NCI-H2227 treated with DMSO at 0.1 percent for 48 hours (cell line): ENCODE data around the gene NAA25.
"Not testable (repeated sequence)": the region's sequence is repeated elsewhere in the genome, so short reads cannot be mapped to it uniquely, and the experiment has no call there.

Experiments
- DNase-seq: peaks from one replicate; lab custom pipeline; 2025; lab: John Stamatoyannopoulos, UW

The NAA25 gene

GRCh38 chr12:112116232-112117060 is 7.9 kb upstream of the NAA25 start:
- peak; percentile 88 for DNase-seq

GRCh38 chr12:112115259-112116045 is 6.9 kb upstream of the NAA25 start:
- DNase-seq, result no peak

- DNase-seq, result no peak
Measured at GRCh38 chr12:112112409-112113133, 4.0 kb upstream of the NAA25 start.

- DNase-seq, result no peak
Measured at GRCh38 chr12:112111931-112112330, 3.3 kb upstream of the NAA25 start.

DNA sequence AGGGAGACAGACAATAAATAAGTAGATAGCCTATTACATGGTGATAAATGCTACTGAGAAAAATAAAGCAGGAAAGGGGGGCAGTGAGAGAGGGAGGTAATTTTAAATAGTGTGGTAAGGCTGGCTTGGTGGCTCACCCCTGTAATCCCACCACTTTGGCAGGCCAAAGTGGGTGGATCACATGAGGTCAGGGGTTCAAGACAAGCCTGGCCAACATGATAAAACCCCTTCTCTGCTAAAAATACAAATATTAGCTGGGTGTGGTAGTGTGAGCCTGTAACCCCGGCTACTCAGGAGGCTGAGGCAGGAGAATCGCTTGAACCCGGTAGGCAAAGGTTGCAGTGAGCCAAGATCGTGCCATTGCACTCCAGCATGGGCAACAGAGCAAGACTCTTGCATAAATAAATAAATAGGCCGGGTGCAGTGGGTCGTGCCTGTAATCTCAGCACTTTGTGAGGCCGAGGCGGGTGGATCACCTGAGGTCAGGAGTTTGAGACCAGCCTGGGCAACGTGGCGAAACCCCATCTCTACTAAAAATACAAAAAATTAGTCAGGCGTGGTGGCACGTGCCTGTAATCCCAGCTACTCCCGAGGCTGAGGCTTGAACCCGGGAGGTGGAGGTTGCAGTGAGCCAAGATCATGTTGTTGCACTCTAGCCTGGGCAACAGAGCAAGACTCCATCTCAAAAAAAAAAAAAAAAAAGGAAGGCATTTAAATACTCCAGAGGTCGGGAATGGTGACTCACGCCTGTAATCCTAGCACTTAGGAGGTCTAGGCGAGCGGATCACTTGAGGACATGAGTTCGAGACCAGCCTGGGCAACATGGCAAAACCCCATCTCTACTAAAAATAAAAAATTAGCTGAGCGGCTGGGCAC is 2.4 kb upstream of the NAA25 start:
- not testable (repeated sequence) for DNase-seq

DNA sequence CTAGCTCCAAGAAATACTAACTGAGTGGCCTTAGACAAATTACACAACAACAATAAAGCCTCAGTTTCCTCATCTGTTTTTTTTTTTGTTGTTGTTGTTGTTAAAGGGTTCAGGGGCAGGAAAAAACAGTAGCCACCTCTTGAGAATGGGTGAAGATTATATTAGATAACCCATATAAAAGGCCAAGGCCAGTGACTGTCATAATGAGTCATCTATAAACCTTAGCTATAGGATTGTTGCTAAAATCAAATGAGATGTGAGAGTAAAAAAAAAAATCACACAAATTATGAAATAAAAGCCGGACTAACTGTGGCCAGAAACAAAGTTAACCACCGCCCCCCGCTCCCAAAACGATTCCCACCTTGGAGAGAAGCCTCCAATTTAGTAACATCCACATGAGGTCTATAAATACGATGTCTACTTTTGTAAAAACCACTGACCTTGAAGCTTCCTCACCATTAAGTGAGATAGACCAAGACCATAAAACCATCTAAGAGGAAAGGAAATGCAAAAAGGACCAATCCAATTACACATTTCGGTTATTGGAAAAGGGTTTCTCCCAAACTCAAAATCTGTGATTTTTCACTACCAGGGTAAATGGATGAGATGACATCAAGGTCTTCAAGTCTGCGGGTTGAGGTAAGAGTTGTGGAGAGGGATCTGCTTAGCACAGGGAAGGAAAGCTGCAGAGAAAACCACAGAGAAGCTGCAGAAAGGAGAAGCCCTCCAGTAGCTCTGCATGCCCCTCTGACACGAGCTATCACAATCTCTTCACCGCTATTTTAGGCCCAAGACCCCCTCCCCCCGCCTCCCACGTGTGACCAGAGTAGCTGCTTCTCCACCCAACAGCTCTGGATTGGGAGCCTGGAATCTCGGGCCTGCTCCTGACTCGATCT is 1.0 kb downstream of the NAA25 start:
- DNase-seq, result no peak

DNA sequence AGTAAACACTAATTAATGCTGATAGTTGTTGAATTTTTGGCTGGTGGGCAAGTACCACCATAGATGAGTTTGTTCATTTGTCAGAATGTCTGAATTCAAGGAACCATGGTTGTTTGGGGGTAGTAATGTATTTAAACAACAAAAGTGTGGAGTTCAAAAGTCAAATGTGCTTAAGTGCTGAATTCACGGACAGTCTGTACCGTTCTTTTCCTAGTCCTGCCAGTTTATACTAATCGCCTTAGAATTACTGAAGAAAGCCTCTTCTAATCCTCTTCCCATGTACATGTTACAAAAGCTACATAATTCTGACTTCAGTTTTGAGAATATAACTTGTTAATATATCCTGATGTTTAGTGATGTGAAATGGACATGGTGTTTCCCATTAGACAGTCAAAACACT is 2.7 kb downstream of the NAA25 start:
- DNase-seq, result no peak

GRCh38 chr12:112103758-112104503 is 4.7 kb downstream of the NAA25 start:
- no peak for DNase-seq

DNA sequence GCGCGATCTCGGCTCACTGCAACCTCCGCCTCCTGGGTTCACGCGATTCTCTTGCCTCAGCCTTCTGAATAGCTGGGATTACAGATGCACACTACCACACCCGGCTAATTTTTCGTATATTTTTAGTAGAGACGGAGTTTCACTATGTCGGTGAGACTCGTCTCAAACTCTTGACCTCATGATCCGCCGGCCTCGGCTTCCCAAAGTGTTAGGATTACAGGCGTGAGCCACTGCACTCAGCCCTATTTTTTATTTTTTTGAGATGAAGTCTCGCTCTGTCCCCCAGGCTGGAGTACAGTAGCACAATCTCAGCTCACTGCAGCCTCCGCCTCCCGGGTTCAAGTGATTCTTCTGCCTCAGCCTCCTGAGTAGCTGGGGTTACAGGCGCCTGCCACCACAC is 5.8 kb downstream of the NAA25 start:
- DNase-seq, result not testable (repeated sequence)

DNA sequence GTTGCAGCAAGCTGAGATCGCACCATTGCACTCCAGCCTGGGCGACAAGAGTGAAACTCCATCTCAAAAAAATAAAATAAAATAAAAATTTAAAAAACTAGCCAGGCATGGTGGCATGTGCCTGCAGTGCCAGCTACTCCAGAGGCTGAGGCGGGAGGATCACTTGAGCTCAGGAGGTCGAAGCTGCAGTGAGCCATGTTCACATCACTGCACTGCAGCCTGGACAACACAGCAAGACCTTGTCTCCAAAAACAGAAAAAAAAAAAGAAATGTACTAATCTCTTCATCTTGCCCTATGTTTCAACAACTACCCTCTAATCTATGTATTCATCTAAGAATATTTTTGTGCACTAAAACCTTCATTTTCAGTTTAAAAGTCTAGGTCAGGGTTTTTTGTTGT is 6.5 kb downstream of the NAA25 start:
- no peak for DNase-seq

GRCh38 chr12:112100500-112100899 is 8.1 kb downstream of the NAA25 start:
- DNase-seq, result not testable (repeated sequence)

DNA sequence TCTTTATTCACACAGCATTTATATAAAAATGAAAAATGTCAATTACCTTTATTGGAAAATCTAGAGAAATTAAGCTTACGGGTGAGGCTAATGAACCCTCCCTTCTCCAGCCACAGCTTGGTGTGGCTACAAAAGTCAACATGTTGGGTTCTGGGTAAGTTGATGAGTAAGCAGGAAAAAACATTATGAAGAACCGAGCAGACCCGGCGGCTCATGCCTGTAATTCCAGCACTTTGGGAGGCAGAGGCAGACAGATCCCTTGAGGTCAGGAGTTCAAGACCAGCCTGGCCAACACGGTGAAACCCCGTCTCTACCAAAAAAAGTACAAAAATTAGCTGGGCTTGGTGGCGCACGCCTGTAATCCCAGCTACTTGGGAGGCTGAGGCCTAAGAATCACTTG is 10.9 kb downstream of the NAA25 start:
- no peak for DNase-seq

DNA sequence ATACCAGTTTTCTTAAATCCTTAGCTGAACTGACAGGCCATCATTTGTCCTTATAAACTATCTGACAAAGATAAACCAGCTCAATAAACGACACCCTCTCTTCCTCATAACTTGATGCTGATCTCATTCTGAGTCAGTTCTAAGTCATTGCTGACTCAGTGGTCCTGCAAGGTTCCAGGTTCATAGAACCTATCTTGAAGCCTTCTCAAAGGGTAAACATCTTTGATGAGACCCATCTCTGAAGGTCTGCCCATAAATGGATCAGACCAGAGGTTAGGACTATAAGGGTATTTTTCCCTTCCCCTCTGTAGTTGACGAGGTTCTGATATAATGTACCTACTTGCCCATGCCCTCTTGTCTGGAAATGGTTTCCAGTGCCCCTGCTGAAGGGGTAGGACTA is 11.9 kb downstream of the NAA25 start:
- DNase-seq, result no peak

GRCh38 chr12:112096070-112096469 is 12.5 kb downstream of the NAA25 start:
- DNase-seq, result no peak

GRCh38 chr12:112091563-112091962 is 17.0 kb downstream of the NAA25 start:
- DNase-seq, result no peak

- no peak for DNase-seq
Measured at GRCh38 chr12:112087851-112088250, 20.7 kb downstream of the NAA25 start.

GRCh38 chr12:112087055-112087850 is 21.3 kb downstream of the NAA25 start:
- DNase-seq, result no peak

- no peak for DNase-seq
Measured at GRCh38 chr12:112066566-112066965, 42.0 kb downstream of the NAA25 start.

GRCh38 chr12:112063273-112063672 is 45.3 kb downstream of the NAA25 start:
- DNase-seq, result no peak
